NCI-H1092 (cell line): ENCODE measurements around the gene PTOV1.

Experiments used
- DNase-seq: peaks from one replicate; lab custom pipeline; 2025; lab: John Stamatoyannopoulos, UW

PTOV1 gene

DNA sequence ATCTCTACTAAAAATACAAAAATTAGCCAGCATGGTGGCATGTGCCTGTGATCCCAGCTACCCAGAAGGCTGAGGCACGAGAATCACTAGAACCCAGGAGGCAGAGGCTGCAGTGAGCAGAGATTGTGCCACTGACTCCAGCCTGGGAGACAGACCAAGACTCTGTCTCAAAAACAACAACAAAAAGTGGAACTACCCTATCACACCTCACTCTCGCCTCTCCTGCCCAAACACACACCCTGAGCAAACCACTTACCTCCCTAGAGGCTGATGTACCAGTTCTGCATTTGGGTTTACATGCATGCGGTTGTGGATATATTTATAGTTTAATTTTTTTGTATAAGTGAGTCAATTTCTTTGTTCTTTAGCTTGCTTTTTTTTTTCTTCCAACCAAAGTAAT lies 7.7 kb upstream of the PTOV1 start:
- no peak for DNase-seq

DNA sequence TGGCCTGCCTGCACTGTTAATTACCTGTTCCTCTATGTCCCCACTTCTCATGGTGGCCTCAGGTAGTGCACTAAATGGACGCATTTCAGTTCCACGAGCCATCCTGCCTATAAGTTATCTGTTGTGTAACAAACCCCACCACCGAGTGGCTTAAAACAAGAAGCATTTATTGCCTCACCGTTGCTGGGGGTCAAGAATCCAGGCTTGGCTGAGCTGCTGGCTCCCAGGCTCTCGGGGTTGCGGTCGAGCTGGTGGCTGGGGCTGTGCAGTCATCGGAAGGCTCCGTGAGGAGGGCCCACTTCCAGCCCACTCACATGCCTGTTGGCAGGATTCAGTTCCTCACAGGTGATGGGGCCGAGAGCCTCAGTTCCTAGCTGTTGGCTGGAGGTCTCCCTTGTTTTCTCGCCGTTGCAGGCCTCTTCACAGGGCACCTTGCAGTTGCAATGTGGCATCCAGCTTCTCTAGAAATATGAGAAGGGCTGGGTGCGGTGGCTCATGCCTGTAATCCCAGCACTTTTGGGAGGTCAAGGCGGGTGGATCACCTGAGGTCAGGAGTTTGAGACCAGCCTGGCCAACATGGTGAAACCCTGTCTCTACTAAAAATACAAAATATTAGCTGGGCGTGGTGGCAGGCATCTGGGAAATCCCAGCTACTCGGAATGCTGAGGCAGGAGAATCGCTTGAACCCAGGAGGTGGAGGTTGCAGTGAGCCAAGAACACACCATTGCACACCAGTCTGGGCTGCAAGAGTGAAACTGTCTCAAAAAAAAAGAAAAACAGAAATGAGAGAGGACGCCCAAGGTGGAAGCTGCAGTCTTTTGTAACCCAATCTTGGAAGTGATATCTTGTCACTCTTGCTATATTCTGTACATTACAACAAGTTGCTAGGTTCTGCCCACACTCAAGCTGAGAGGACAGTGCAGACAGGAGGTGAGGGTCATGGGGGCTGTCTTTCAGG lies 6.5 kb upstream of the PTOV1 start:
- DNase-seq, result no peak

DNA sequence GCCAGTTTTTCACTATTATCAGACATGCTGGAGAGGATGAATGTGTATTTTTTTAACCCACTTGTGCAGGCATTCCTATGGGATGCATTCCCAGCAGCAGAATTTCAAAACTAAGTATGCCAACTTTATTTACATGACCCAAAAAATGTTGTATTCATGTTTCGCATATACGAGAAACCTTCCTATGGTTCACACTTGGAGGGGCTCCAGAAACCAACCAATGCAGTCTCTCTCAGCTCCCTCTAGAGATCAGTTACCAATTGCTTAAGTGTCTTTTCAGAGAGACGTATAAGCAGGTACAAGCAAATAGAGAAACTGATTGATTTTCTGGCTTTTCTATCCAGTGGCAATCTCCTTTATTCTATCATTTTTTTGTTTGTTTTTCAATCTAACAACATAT lies 5.5 kb upstream of the PTOV1 start:
- no peak for DNase-seq

DNA sequence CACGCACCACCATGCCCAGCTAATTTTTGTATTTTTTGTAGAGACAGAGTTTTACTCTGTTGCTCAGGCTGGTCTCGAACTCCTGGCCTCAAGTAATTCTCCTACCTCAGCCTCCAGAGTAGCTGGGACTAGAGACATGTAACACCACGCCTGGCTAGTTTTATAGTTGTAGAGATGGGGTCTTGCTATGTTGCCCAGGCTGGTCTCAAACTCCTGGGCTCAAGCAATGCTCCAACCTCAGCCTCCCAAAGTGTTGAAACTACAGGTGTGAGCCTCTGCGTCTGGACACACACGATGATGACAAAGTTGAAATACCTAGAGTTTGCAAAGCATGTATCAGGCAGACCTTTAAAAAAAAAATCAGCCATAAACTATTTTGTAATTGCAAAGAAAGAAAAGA lies 4.6 kb upstream of the PTOV1 start:
- no peak for DNase-seq

DNA sequence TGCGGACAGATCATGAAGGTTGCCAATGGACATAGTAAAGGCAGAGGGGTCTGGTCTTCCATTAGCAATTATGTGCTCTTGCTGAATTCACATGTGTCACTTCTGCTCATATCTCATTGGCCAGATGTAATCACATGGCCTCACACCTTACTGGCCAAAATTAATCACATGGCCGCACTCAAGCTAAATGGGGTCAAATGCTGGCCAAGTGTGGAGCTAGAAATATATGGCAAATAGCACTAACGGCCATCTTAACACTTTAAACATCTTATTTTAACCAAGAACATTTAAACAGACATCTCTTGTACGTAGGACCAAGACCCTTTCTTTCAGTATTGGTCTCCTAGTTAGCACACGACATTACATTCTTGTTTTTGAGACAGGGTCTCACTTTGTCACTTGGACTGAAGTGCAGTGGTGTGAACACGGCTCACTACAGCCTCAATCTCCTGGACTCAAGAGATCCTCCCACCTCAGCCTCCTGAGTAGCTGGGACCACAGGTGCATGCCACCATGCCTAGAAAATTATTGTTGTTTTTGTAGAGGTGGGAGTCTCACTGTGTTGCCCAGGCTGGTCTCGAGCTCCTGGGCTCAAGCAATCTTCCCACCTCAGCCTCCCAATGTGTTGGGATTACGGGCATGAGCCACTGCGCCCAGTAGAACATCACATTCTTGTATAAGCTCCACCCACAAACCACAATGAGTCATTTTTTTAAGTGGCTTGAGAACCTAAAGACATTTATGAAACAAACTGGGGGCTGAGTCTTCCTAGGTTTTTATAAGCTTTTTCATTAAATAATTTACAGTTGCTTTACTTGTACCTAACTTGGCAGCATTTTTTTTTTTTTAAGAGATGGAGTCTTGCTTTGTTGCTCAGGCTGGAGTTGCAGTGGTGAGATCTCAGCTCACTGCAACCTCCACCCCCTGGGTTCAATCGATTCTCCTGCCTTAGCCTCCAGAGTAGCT lies 2.9 kb upstream of the PTOV1 start:
- DNase-seq, result no peak

DNA sequence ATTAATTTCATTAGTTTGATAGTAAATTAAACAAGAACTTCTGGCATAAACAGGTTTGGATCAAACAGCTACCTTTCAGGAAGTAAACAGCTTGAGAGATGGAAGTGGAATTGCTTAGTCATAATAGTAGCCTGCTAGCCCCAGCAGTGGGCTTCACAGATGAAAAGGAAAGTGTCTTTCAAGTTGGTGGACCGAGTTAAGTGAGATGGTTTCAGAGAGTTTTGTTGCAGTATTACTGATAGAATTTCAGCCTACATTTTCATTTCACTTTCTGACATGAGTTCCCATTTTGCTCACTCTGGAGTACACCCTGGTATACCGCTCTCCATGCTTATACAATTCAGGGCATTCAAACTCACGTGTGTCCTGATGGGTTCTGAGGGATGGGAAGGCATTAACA lies 2.0 kb upstream of the PTOV1 start:
- DNase-seq, result no peak

DNA sequence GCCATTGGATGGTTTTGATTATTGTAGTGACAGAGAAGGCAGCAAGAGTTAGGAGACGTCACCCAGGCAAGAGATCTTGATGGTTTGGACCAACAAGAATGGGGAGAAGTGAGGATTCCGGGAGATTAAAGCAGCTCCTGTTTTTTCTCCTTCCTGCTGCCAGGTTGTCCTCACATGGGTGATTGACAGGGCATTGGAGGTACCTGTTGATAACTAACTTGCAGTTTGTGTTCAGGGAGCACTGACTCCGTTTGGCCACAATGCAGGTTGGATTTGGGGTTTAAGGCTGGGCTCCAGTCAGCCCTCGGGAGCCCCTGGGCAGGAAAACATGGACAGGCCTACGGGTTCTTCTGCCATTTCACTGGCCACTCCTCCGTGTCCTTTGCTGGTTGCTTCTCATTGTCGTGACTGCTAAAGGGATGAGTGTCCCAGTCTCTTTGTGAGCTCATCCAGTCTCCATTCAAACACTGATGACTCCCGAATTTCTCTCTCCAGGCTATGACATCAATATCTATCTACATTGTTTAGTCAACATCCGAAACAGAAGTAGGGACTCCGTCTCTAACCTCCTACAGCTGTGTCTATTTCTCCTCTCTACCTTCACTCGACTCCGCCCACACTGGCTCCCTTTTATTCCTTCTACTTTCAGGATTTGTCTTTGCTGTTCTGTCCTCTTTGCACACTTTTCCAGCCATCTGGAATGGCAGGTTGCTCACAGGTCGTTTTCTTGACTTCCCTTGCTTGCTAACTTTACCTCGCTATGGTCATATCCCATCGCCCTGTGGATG lies 1.3 kb upstream of the PTOV1 start:
- DNase-seq, result no peak

DNA sequence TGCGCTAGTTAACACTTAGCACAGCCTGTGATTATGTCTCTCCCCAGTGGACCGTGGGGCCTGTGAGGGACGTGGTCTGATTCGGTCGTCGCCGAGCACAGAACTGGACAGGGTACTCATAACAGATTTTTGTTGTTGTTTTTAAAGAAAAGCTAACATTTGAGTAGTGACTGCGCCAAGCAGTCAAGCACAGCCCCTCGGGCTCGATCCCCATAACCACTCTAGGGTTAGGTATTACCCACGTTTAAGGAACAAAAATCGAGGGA lies 805 bp upstream of the PTOV1 start:
- no peak for DNase-seq

DNA sequence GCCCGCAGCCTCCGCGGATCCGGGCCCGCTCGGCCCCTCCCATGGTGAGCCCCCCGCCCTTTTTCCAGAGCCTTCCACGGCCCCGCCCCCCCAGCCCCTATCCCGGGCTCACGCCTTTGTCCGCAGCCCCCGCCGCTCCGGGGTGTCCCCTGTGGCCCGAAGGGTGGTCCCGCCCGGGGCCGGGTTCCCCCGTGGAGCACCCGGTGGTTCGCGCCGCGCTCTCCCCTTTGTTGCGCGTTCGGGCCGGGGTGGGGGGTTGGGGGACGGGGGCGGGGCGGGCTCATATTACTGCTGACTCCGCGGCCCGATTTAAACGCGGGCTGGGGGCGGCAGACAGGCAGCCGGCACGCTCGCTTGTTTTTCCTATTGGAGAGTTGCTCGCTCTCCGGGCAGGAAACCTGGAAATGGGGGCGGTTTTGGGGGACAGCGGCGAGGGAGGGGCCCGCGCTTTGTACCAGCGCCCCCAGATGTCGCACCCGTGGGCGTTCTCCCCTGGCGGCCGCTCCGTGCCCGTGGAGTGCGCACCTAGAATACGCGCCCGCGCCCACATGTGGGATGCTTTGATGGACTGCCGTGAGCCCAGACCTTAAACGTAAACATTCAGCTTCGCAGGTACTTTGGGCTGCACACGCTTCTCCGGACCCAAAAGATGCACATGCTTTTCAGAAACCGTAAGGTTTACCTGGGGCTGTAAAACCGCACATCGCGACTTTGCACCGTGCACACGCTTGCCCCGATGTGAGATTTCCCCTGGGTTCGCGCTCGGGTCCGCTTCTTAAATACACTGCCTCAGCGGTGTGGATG lies 699 bp downstream of the PTOV1 start:
- peak; percentile 12 for DNase-seq

DNA sequence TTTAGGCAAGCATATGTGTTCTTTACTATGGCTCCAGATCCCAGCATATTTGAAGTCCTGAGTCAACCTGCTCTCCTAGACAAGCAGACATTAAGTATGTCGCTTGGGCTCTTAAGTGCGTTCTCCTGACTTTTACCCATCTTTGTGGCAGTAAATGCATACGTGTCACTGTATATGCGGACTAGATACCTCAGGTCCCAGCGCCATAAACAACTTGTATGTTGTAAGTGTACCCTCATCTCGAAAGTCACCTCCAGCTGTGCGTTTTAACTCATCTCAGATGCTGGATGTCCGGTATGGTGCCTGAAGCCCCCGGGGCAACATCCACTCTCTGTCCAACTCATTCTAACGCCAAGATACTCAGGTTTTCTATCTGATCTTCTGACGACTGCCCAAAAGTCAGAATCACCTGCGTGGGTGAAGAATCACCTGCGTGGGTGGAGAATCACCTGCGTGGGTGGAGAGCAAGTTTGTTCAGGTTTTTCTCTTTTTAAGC lies 1.7 kb downstream of the PTOV1 start:
- no peak for DNase-seq

DNA sequence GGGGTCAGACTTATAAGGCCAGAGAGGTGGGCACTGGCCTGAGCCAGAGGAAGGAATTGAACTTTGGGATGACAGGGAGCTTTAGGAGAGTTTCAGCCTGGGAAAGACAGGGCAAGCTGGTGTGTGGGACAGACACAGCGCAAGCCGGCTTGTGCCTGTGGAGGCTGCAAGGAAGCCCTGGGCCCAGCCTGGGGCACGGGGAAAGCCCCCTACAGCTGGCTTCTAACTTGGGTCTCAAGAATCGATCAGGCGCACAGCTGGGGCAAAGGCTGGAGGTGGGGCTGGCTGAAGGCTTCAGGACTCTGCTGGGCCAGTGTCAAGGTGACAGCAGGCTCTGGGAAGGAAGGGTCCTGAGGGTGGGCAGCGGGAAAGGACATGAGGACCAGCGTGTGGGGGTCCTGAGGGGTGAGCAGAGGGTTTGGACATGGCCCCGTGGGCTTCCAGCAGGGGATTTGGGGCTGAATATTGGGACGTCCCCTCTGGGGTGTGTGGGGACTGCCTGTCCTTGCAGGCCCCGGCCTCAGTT lies 3.0 kb downstream of the PTOV1 start:
- DNase-seq, result no peak

DNA sequence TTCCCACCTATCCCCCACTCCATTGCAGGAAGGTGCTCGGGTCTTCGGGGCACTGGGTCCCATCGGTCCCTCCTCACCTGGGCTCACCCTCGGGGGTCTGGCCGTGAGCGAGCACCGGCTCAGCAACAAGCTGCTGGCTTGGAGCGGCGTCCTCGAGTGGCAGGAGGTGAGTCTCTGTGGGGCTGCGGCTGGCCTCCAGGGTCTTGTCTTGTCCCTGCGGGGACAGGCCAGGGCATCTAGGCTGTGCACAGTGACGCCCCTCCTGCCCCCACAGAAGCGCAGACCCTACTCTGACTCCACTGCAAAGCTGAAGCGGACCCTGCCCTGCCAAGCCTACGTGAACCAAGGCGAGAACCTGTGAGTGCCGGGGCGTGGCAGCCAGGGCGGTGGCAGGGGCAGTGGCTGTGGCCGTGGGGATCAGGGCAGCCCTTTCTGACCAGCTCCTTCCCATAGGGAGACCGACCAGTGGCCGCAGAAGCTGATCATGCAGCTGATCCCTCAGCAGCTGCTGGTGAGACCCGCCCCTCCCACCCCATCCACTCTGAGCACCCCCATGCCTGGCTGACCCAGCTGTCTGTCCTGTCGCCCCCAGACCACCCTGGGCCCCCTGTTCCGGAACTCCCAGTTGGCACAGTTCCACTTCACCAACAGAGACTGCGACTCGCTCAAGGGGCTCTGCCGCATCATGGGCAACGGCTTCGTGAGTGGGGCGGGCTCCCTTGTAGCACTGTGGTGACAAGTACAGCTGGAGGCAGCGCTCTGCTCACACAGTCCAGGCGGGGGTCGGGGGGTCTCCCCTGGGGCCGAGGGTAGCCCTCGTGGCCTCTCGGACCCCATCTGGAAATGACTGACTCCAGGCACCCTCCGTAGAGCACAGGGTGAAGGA lies 3.7 kb downstream of the PTOV1 start:
- DNase-seq, result no peak

DNA sequence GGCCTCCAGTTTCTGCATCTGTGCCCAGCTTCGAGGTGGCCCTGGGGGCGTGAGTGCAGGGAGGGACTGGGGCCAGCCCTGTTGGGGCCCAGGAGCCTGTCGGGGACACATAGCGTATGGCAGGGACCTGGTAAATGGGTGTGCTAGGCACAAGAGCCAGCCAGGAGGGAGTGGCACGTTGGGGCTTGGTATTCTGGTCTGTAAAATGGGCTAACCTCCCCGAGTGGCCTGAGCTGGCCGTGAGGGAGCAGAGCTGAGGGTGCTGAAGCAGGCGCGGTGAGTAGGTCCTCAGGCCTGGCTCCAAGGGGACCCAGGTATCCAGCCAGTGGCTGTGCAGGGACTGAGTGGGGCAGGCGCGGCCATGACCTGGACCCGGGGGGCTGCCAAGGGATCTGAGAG lies 4.3 kb downstream of the PTOV1 start:
- no peak for DNase-seq

DNA sequence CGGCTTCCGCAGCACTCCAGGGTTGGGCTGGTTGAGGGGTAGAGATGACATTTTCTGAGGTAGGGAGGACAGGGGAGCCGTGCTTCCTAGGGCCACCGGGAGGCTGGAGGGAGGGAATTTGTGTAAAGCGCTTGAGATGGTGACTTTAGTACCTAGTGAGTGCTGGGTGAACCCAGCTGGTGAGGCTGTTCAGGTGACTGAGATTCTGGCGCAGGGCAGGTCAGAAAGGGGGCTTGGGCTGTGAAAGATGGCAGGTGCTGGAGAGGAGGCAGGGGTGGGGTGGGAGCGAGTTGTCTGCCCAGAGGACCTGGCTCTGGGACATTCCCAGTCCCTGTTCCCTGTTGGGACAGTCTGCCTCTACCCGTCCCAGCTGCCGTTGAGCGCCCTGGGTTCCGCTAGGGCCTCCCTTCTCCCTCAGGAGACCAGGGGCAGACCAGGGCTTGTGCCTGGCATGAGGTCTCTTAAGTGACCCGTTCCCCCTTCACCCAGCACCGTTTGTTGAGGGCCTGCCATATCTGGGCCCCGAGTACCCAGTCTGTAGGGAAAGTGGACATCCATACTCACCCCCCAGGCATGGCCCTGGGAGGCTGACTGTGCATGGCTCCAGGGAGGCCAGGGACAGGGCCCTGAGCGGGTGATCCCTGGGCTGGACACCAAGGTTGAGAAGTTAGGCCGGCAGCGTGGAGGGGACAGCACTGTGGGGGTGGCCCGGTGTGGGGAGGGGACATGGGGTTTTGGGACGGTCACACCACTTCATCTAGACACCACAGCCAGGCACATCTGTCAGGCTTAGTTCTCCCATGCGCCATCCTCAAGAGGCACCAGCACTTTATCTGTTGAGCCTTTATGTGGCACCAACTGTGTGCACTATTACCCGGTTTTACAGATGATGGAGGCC lies 5.0 kb downstream of the PTOV1 start:
- DNase-seq, result no peak

DNA sequence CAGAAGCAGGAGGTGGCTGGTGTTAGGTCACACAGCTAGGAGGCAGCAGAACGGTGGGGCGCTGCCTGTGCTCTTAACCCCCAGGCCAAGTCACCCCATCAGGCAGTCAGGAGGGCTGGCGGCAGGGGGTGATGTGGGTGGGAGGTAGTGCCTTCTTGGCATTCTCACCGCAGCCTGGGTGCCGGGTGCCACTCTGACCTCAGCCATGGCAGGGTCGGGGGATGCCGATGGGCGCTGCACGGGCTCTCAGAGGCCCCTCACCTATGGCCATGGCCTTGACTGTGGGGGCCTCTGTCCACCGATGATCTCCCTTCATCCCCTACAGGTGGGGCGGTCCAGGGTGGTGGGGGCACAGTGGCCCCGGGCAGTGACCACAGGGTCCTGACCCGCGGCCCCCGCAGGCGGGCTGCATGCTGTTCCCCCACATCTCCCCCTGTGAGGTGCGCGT lies 5.6 kb downstream of the PTOV1 start:
- no peak for DNase-seq

DNA sequence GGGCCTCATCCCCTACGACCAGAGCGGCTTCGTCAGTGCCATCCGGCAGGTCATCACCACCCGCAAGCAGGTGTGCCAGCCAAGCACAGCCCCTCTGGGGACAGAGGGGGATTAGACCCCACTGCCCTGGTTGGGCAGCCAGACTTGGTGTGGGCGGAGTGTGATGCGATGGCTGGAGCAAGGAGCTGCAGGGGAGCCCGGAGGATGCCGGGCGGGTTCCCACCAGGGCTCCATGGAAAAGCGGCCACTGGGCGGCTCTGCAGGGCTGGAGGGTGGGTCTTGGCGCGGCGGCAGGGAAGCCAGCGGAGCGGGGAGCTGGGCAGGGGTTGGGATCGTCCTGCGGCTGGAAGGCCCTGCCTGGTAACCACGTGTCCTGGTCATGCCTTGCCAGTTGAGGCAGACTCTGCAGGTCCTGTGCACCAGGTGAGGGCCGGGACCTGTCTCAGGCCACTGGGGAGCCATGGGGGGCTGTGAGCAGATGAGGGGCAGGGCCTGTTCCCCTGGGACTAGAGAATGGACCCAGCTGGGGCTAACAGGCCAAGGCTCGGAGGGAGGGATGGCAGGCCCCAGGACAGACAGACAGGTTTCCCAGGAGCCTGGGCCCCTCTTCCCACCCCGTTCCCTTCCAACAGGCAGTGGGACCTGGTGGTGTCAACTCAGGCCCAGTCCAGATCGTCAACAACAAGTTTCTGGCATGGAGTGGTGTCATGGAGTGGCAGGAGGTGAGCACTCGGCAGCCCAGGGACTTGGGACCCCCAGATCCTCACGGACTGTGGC lies 6.3 kb downstream of the PTOV1 start:
- no peak for DNase-seq

DNA sequence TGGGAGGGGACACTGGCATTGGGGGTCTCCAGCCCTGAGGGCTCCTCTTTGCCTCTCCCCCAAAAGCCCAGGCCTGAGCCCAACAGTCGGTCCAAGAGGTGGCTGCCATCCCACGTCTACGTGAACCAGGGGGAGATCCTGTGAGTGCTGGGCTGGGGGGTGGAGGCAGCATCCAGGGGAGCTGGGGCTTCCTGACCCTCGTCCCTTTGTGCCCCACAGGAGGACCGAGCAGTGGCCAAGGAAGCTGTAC lies 6.8 kb downstream of the PTOV1 start:
- DNase-seq, result no peak
